NCI-H748 (cell line): ENCODE results near the gene AKT1.
"Not testable (repeated sequence)": the region's sequence is repeated elsewhere in the genome, so short reads cannot be mapped to it uniquely, and the experiment has no call there.

ENCODE experiments used
- DNase-seq: peaks from one replicate; lab custom pipeline; 2025; ENCODE audit not compliant: unreplicated experiment; lab: John Stamatoyannopoulos, UW

AKT1 gene

DNA sequence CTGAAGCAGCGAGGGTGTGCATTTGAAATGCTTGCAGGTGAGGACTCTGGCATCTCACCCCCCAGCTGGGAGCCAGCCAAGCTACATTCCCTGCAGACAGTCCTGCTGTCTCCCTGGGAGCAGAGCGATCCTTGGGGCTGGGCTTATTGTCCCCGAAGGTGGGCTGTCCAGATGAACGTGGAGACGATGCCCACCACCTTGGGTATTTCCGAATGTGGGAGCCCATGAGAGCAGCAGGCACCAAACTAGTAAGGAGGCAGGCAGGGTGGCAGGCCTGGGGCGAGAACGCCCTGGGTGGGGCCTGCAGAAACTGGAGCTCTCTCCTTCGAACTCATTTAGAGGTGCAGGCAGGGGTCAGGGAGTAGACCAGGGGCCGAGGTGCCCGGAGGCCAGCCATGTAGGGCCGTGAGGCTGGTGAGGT, 23.8 kb upstream of the AKT1 start:
- DNase-seq = no peak

DNA sequence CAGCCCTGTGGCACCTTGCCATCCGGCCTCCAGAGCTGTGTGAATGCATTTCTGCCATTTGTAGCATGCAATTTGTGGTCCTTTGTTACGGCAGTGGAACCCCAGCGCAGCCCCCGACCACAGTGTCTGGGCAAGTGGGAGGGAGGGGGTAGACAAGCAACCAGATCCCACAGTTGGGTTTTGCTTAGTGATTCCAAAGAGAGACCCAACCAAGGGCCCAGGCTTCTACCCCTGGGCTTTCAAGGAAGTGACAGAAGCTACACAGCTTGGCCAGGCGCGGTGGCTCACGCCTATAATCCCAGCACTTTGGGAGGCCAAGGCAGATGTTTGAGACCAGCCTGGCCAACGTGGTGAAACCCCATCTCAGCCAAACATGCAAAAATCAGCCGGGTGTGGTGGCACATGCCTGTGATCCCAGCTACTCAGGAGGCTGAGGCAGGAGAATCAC, 23.2 kb upstream of the AKT1 start:
- no peak for DNase-seq

DNA sequence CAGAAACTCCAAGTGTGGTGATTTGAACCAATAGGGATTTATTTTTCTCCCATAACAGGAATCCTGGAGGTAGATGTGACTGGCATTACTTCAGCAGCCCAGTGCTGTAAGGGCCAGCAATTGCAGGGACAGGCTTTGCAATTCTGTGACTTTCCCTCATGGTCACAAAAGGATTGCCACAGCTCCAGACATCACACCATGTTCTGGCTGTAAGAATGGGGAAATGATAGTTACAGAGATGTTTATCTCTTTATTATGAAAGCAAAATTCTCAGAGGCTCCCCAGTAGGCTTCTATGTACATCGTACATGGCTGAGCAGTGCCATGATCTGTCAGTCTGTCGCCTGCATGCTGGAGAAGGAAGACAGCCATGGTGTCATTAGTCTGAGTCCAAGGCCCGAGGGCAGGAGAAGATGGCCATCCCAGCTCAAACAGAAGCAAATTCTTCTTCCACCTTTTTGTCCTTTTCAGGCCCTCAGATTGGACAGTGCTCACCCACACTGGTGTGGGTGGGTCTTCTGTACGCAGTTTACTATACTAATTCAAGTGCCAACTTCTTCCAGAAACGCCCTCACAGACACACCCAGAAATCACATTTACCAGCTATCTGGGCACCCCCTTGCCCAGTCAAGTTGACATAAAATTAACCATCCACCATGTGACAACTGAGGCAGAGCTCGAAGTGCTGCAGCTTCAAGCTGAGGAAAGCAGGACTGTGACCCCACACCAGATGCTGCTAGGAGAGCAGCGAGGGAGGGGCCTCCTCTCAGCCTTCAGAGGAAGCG, 22.6 kb upstream of the AKT1 start:
- DNase-seq = no peak

DNA sequence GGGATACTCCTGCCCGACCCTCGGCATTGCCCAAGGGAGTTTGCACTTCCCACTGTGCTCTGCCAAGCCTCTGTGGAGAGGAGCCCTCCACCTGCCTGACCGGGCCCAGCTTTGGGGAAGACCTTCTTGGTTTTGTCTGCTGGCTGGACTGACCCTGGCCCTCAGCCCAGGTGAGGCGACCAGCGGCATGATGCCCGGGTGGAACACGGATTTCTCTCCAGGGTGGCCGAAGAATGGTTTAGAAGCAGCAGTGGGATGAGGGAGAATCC, 21.0 kb upstream of the AKT1 start:
- no peak for DNase-seq

DNA sequence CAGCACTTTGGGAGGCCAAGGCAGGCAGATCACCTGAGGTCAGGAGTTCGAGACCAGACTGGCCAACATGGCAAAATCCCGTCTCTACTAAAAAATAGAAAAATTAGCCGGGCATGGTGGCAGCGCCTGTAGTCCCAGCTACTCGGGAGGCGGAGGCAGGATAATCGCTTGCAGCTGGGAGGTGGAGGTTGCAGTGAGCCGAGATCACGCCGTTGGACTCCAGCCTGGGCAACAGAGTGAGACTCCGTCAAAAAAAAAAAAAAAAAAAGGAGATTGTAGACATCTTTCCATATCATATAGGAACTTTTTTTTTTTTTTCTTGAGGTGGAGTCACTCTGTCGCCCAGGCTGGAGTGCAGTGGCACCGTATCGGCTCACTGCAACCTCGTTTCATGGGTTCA, 19.2 kb upstream of the AKT1 start:
- not testable (repeated sequence) for DNase-seq

DNA sequence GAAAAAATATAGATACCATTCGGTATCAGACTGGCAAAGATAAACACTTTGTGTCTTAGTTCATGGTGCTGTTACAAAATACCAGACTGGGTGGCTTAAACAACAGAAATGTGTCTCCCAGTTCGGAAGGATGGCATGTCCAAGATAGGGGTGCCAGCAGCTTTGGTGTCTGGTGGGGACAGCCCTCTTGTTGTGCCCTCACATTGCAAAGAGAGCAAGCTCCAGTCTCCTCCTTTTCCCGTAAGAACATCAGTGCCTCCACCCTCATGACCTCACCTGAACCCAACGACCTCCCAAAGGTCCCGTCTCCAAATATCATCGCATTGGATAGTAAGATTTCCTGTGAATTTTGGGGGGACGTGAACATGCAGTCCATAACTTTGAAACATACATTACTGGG, 17.7 kb upstream of the AKT1 start:
- no peak for DNase-seq

DNA sequence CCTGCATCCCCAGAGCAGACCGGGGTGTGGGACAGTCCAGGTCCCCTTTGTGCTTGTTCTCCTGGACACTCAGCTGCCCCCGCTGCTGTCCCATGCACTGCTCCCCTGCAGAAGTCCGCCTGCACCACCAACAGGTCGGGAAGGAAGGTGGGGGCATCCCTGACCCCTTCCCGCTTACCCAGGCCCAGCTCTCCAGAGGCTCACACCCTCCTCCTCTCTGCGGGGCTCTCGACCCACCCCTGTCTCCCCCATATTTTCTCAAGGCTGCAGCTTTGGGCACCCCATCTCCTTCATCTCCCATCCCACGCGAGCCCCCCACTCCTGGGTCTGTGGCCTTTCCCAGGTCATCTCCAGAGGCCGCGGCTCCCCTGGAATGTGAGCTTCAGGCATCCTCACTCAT, 14.8 kb upstream of the AKT1 start:
- no peak for DNase-seq

DNA sequence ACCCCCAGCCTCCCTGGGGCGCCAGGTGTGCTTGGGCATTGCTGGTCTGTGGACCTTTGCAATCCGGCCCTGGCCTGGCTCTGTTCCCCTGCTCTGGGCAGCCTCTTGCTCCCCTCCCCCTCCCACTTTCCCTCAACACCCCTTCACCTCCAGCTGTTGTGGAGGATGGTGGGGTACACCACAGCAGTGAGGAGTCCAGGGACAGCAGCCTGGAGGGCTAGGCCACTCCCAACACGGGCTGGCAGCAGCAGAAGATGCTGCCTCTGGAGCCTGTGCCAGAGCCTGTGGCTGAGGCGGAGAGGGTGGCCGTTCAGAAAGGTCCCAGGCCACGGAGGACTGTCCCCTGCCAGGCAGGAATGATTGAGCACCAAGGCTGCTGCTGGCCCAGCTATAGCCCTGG, 12.9 kb upstream of the AKT1 start:
- DNase-seq = no peak

DNA sequence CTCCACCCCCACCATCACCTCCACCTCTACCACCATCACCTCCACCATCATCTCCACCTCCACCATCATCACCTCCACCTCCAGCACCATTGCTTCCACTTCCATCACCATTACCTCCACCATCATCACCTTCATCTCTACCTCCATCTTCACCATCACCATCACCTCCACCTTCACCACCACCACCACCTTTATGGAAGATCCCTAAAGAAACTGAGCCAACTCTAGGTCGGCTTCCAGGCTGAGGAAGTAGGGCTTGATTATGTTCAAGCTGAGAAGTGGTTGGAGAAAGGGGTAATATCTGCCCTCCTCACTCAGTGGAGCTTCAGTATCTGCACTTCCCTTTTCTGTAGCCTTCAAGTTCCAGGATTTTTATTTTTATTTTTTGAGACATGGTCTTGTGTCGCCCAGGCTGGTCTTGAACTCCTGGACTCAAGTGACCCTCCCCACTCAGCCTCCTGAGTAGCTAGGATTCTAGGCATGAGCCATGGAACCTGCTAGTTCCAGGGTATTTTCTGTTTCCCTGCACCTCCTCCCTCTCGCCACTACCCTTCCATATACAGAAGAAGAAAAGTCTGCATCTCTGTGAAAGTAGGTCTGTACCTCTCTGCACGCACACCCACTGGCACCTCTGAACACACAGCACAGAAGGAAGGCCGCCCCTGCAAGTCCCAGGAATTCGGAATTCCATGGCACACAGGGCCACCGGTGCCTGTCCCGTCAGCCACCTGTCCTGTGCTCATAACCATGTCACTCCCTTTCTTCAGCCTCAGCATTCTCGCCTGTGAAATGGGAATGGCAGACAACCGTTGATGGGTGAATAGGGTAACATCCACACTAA, 11.3 kb upstream of the AKT1 start:
- DNase-seq = no peak

DNA sequence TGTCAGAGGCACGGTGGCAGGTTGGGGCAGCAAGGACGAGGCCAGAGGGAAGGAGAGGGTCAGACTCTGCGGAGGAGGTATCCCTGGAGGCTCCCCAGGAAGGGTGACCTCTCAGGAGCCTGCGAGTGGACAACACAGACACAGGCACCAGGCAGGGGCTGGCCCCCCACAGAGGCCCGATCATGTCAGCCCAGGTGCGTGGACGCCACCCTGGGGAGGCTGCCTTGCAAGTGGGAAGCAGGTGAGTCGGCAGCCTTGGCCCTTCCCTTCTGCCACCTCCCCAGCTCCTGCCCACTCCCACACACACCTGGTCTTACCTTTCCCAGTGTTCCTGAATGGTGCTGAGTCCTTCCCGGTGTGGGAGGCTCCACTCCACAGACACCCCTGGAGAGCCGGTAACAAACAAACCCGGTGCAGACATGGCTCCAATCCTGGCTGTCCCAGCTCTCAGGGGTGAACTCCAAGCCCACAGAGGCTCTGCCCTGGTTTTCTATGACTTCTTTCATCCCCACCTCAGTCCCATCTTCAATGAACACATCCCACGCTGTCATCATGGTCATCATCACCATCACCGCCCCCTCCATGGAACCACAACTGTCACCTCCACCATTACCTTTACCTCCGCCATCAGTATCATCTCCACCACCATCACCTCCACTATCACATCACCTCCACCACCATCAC, 10.5 kb upstream of the AKT1 start:
- no peak for DNase-seq

DNA sequence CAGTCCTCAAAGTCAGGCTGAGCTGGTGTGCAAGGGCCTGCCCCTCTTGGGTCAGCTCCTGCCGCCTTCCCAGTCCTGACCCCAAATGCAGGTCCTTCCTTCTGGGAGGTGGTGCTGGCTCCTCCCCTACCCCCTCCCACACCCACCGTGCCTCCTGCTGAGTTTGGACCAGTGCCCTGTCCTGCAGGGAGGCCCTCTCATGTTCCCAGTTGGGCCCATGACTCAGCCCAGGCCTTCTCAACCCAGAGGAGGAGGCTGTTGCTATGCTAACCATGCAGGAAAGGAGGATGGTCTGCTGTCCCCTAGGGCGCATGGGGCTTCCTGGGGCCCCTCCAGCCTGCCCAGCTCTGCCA, 9.8 kb upstream of the AKT1 start:
- DNase-seq = no peak

DNA sequence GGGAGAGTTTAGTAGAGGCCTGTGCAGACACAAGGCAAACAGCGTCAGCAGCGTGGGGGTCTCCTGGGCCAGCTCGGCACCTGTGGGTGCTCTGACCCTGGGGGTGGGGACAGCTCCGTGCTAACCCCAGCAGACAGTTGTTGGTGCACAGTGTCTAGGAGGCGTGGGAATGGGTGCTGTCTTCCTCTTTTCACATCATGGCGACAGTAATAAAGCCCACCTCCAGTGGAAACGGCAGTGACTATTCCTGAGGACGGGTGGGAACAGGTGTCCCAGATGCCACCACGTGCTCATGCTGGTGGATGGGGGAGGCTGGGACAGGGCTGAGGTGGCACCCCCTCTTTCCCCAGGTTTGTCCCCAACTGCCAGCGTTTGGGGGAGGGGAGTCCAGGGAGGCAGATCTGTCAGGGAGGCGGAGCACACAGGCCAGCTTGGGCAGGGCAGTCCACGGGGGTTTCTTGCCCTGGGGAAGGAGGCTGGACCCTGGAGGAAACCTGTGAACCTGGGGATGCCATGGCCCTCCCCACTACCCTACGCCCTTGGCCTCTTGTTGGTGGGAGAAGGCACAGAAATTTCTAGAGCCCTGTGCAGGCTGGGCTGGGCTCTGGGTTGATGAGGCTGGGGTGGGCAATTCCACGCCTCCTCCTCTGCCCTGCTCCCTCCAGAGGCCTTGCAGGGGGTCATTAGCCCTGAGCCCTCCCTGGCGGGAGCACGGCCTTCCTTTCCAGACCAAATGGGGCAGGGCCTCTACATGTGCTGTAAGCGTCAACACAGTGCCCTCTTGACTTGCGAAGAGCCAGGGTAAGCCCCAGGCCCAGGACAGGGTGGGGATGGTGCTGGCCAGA, 9.2 kb upstream of the AKT1 start:
- DNase-seq = no peak

DNA sequence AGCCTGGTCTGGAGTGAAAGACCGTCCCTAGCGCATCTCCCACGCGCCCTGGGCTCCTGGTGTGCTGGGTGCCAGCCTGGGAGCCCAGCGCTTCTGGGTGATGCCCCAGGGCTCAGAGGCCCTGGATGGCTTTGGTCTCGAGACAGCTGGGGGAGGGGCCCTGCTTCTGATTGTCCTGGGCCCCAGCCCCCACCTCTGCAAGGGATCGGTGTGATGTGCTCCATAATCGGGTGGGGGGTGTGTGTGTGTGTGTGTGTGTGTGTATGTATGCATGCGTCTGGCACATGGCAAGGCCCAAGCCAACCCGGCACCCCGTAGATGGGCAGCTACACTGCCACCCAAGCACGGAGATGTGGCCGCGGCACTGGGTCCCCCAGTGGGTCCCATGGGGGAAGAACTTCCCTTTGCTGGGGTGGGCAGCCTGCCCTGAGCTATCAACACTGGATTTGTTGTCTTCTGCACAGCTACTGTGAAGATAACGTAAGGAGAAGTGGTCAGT, 8.4 kb upstream of the AKT1 start:
- DNase-seq = no peak

DNA sequence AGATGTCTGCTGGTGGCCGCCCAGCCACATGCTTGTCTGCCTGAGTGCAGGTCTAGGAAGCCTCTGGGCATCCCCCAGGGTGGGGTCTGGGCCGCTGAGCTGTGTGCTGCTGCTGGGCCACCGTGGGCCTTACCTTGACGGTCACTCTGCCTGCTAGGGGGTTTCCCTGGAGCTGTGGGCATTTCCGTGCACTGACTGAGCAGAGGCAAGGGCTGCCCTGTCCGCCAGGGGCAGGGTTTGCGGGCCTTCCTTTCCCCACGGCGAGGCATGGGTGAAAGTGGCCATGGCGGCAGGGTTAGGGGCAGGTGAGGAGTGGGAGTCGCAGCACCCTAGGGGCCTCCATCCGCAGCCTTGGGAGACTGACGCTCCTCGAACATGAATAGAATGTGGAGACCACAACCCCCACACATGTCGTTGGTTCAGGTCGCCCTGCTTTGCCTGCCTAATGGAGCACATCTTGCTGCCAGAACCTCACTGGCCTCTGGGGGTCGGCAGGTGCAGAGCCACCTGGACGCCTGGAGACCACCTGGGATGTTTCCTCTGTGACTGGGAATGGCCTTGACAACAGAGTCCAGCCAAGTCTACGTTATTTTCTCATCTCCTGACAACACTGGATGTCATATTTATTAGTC, 7.8 kb upstream of the AKT1 start:
- DNase-seq = no peak

DNA sequence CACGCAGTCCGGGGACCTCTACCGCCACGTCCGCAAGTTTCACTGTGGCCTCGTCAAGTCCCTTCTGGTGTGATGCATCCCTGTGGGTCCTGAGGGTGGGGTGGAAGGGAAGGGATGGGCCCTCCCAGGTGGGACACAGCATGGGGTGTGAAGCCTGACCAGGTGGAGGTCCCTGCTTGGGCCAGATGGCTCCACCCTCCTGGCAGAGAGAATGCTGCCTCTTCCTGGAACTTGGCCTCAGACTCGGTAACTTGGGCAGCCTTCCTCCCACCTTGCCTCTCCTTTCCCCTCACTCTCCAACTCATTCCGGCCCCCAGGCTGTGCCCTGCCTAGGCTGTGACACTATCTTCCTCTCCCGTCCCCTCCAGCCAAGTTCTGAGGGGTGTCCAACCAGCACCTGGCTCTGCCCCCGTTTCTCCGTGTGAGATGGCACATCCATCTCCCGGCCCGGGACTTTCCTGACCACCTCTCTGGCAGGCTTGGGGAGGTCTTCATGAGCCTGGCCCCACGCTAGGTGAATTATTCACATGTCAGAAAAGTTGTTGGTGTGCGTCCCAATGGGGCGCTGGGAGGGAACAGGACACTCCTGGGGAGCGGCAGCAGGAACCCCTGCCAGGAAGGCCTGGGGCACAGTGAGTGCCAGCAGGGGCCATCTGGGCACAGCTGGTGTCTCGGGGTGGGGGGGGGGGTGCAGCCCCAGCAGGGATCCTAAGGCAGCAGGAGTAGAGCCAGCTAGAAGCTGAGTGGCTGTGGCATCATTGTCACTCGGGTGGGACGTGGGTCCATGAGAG, 7.0 kb upstream of the AKT1 start:
- DNase-seq = no peak

DNA sequence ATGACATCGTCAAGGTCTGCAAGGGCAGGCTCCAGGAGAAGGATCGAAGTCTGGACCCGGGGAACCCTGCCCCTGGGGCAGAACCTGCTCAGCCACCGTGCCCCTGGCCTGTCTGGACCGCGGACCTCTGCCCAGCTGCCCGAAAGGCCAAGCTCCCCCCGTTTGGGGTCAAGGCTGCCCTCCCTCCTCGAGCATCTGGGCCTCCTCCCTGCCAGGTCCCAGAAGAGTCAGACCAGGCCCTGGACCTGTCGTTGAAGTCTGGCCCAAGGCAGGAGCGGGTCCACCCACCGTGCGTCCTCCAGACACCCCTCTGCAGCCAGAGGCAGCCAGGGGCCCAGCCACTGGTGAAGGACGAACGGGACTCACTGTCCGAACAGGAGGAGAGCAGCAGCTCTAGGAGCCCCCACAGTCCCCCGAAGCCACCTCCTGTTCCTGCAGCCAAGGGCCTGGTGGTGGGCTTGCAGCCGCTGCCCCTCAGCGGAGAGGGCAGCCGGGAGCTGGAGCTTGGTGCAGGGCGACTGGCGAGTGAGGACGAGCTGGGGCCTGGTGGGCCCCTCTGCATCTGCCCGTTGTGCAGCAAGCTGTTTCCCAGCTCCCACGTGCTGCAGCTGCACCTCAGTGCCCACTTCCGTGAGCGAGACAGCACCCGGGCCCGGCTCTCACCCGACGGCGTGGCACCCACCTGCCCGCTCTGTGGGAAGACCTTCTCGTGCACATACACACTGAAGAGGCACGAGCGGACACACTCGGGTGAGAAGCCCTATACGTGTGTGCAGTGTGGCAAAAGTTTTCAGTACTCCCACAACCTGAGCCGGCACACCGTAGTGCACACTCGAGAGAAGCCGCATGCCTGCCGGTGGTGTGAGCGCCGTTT, 6.2 kb upstream of the AKT1 start:
- DNase-seq = no peak

DNA sequence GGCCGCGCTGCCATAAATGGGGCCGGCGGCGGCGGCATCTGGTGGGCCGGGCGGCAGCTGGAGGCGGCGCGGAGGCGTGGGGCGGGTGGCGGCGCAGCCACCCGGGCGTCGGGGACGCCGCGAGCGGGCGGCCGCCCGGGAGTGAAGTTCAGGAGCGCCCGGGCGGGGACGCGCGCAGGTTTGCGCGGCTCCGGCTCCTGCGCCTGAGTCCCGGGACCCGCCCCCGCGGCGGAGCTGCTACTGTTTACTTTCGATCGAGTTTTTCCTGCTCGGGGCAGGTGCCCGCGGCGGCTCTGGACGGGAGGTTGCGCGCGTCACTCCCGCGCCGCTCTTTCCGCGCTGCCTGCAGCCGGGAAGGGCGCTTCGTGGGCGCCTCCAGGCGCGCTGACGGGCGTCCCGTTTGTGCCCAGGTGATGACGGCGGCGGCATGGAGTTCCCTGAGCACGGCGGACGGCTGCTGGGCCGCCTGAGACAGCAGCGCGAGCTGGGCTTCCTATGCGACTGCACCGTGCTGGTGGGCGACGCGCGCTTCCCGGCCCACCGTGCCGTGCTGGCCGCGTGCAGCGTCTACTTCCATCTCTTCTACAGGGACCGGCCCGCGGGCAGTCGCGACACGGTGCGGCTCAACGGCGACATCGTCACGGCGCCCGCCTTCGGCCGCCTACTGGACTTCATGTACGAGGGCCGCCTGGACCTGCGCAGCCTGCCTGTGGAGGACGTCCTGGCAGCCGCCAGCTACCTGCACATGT, 5.4 kb upstream of the AKT1 start, which contains the start of gene ZBTB42:
Gene ZBTB42, plus strand, starts transcription at position 331 of the 749 bp plus-strand sequence. Its CDS starts 97 bp downstream, at position 428.
- peak; percentile 87 for DNase-seq
